Activated naive CD8-positive, alpha-beta T cell treated with anti-CD3 and anti-CD28 coated beads for 36 hours (primary cell): ENCODE results near the gene ITM2C. TPM values are rescaled to one million over a fixed set of nuclear protein-coding genes. Genes with fewer than 3 reads are reported as not detected.

Experiments
- DNase-seq: peaks from one replicate; pipeline ENCODE4 v3.0.0; 2021
- H3K27ac Mint-ChIP-seq: one replicate; pipeline ENCODE4 v1.8.0; 2022; ENCODE audit warnings: mild to moderate bottlenecking, moderate library complexity, mixed read lengths
- H3K27me3 Mint-ChIP-seq: one replicate; pipeline ENCODE4 v1.8.0; 2022; ENCODE audit warnings: mild to moderate bottlenecking, mixed read lengths
- H3K36me3 Mint-ChIP-seq: one replicate; pipeline ENCODE4 v1.8.0; 2021; ENCODE audit warnings: mild to moderate bottlenecking, mixed read lengths
- H3K4me1 Mint-ChIP-seq: one replicate; pipeline ENCODE4 v1.8.0; 2021; ENCODE audit warnings: mixed read lengths
- H3K4me3 Mint-ChIP-seq: one replicate; pipeline ENCODE4 v1.8.0; 2022; ENCODE audit warnings: mild to moderate bottlenecking, moderate library complexity, mixed read lengths
- H3K9me3 Mint-ChIP-seq: one replicate; pipeline ENCODE4 v1.8.0; 2022; ENCODE audit warnings: mixed read lengths
- total RNA-seq, 2 experiments: library from RNA; stranded (reverse); gene quantifications; one replicate each; pipeline ENCODE4 v1.2.3, GENCODE V29; 2021

The ITM2C gene
- total RNA-seq, 2 experiments from 2014 or later = 69.9 to 73.6 TPM

- DNase-seq = no peak
These were observed 48.0 kb downstream of the ITM2C start for GRCh38 chr2:230912724-230913123.

GRCh38 chr2:230913406-230914143 lies 48.8 kb downstream of the ITM2C start:
- H3K36me3 Mint-ChIP-seq = peaks cover 39% of the 10 kb centered on the region

More at GRCh38 chr2:230912724-230913123, 48.0 kb downstream of the ITM2C start:
- Mint-ChIP-seq H3K27me3 (no peaks in the 10 kb centered on the region), H3K4me3 (no peak overlapping the region), H3K4me1 (peaks cover 72% of the 10 kb centered on the region), H3K36me3 (peaks cover 42% of the 10 kb centered on the region), H3K27ac (no peak overlapping the region), H3K9me3 (no peaks in the 10 kb centered on the region)

GRCh38 chr2:230914886-230915285 lies 50.1 kb downstream of the ITM2C start:
- Mint-ChIP-seq H3K27ac (no peak overlapping the region), H3K27me3 (no peaks in the 10 kb centered on the region), H3K9me3 (no peaks in the 10 kb centered on the region), H3K4me3 (no peak overlapping the region), H3K36me3 (peaks cover 28% of the 10 kb centered on the region), H3K4me1 (peaks cover 71% of the 10 kb centered on the region)
- no peak for DNase-seq

More at GRCh38 chr2:230913406-230914143, 48.8 kb downstream of the ITM2C start:
- Mint-ChIP-seq H3K4me3 (no peak overlapping the region), H3K4me1 (peaks cover 75% of the 10 kb centered on the region), H3K27me3 (no peaks in the 10 kb centered on the region), H3K27ac (no peak overlapping the region), H3K9me3 (no peaks in the 10 kb centered on the region)
- DNase-seq = no peak

GRCh38 chr2:230915319-230915718 lies 50.6 kb downstream of the ITM2C start:
- no peaks in the 10 kb centered on the region for H3K9me3 Mint-ChIP-seq
- H3K4me1 Mint-ChIP-seq = peaks cover 72% of the 10 kb centered on the region
- H3K36me3 Mint-ChIP-seq = peaks cover 23% of the 10 kb centered on the region
- no peaks in the 10 kb centered on the region for H3K27me3 Mint-ChIP-seq
- H3K4me3 Mint-ChIP-seq = no peak overlapping the region
- no peak for DNase-seq
- H3K27ac Mint-ChIP-seq = peak overlapping the region; percentile 61

DNA sequence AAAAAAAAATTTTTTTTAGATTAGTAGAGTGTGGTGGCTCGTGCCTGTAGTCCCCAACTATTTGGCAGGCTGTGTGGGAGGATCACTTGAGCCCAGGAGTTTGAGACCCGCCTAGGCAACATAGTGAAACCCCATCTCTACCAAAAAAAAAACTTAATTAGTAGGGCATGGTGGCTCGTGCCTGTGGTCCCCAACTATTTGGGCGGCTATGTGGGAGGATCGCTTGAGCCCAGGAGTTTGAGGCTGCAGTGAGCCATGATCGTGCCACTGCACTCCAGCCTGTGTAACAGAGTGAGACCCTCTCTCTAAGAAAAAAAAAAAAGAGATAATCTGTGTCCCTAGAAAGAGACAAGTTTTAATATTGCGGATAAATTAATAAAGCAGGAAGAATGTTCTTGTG lies 51.5 kb downstream of the ITM2C start:
- DNase-seq = no peak
- H3K36me3 Mint-ChIP-seq = peaks cover 14% of the 10 kb centered on the region
- H3K9me3 Mint-ChIP-seq = no peaks in the 10 kb centered on the region
- H3K27ac Mint-ChIP-seq = peak overlapping the region; percentile 61
- H3K4me3 Mint-ChIP-seq = no peak overlapping the region
- no peaks in the 10 kb centered on the region for H3K27me3 Mint-ChIP-seq
- H3K4me1 Mint-ChIP-seq = peaks cover 72% of the 10 kb centered on the region

DNA sequence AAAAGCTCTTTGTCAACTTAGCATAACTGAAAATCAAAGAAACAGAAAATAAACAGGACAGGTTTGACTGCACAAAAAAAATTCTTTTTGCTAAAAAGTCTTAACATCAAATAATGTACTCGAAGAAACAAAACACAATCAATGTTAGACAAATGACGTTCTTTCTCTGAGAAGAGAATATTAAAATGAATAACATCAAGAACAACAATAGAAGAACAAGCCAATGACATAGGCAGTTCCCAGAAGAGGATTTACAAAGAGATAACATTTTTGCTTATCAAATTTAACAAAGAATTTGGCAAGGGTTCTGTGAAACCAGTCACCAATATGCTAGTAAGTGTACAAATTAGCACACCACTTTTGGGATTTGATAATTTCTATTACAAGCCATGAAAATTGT lies 54.5 kb downstream of the ITM2C start:
- no peaks in the 10 kb centered on the region for H3K27me3 Mint-ChIP-seq
- no peaks in the 10 kb centered on the region for H3K9me3 Mint-ChIP-seq
- DNase-seq = no peak
- peaks cover 86% of the 10 kb centered on the region for H3K4me1 Mint-ChIP-seq
- H3K4me3 Mint-ChIP-seq = peak overlapping the region; percentile 69
- H3K36me3 Mint-ChIP-seq = peaks cover 28% of the 10 kb centered on the region
- H3K27ac Mint-ChIP-seq = peak overlapping the region; percentile 90

DNA sequence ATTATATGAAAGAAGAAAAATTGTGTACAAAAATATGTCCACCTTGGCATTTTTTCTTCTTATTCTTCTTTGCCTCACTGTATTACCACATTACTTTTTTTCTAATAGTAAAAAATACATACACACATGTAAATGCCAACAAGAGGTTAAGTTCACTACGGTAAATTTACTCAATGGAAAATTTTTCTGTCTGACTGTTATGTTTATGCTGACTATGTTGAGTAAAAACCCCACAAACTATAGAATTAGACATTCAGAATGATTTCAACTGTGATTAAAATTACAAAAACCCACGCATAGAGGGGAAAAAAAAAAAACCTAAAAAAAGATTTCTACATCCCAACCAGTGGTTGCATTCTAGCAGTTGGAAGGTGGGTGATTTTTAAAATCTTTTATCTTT lies 54.9 kb downstream of the ITM2C start:
- peak overlapping the region; percentile 90 for H3K27ac Mint-ChIP-seq
- peaks cover 29% of the 10 kb centered on the region for H3K36me3 Mint-ChIP-seq
- no peaks in the 10 kb centered on the region for H3K27me3 Mint-ChIP-seq

DNA sequence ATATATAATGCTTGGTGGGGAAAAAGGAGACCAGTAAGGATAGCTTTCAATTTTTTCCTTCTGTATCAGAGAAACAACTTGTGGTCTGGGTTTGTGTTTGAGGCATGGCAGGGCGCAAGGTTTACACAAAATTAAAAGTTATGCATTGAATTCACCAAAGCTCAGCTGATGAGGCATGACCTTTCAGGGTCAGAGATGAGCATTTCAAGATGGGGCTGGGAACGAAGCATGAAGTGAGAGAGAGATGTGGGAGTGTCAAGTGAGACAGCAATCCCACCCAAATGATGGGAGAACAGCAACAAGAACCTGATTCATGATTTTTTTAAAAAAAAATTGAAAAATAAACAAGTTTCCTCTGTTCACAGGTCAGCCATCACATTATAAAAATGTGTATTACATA lies 55.4 kb downstream of the ITM2C start:
- no peak for DNase-seq
- peaks cover 26% of the 10 kb centered on the region for H3K36me3 Mint-ChIP-seq
- H3K4me3 Mint-ChIP-seq = peak overlapping the region; percentile 69
- peaks cover 88% of the 10 kb centered on the region for H3K4me1 Mint-ChIP-seq
- H3K27ac Mint-ChIP-seq = peak overlapping the region; percentile 90
- no peaks in the 10 kb centered on the region for H3K27me3 Mint-ChIP-seq
- H3K9me3 Mint-ChIP-seq = no peaks in the 10 kb centered on the region

More for the DNA sequence above, 54.9 kb downstream of the ITM2C start:
- Mint-ChIP-seq H3K9me3 (no peaks in the 10 kb centered on the region), H3K4me3 (peak overlapping the region; percentile 69), H3K4me1 (peaks cover 88% of the 10 kb centered on the region)
- DNase-seq = no peak

DNA sequence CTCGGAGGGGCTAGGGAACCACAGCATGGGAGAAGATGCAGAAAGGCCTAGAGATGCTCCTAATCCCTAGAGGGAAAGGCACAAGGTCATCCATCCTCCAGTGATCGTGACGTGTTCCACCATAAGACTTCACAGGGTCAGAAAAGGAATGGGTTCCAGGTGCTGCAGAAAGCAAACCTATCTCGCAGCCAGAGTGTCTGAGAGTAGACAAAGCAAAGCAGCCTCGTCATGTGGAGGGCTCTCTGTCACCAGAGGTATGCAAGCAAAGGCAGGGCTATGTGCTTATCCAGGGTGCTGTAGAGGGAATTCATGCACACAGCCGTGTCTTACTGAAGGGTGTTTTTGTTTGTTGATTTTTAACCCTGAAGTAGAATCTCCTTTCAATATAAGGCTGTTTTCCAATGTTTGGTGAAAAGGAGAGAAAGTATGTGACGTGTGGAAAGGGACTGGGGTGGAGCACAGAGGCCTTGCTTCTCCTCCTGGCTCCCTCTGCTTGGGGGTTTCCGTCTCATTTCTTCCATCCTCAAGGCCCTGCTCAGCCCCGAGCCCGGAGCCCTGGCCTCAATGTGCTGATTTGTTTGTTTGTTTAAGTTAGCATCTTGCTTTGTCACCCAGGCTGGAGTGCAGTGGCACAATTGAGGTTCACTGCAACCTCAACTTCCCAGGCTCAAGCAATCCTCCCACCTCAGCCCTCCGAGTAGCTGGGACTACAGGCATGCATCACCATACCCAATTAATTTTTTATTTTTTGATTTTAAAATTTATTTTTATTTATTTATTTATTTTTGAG lies 57.3 kb downstream of the ITM2C start:
- Mint-ChIP-seq H3K36me3 (peaks cover 21% of the 10 kb centered on the region), H3K27ac (peak overlapping the region; percentile 58), H3K9me3 (no peaks in the 10 kb centered on the region), H3K4me1 (peaks cover 80% of the 10 kb centered on the region), H3K27me3 (no peaks in the 10 kb centered on the region), H3K4me3 (peak overlapping the region; percentile 69)
- no peak for DNase-seq

GRCh38 chr2:230922951-230923717 lies 58.4 kb downstream of the ITM2C start:
- peak overlapping the region; percentile 99 for H3K27ac Mint-ChIP-seq
- H3K27me3 Mint-ChIP-seq = no peaks in the 10 kb centered on the region
- H3K36me3 Mint-ChIP-seq = peaks cover 23% of the 10 kb centered on the region
- DNase-seq = peak; percentile 42
- H3K9me3 Mint-ChIP-seq = no peaks in the 10 kb centered on the region
- H3K4me1 Mint-ChIP-seq = peaks cover 83% of the 10 kb centered on the region
- H3K4me3 Mint-ChIP-seq = peak overlapping the region; percentile 88

DNA sequence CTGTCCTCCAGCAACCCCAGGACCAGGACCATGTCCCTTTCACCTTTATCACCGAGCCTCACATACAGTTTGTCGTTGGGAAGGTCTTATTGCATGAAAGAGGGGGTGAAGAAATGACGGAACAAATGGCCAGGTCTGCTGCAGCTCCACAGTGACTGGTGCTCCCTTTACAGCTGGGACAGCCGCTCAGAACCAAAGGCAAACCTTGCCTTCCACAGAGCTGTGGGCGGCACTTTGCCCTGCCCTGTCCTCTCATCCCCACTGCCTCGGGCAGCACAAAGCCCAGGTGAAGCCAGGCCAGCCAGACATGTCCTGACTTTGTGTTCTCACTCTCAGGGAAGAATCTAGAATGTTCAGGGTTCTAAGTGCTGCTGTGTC lies 59.3 kb downstream of the ITM2C start:
- Mint-ChIP-seq H3K27me3 (no peaks in the 10 kb centered on the region), H3K9me3 (no peaks in the 10 kb centered on the region), H3K27ac (peak overlapping the region; percentile 99)

DNA sequence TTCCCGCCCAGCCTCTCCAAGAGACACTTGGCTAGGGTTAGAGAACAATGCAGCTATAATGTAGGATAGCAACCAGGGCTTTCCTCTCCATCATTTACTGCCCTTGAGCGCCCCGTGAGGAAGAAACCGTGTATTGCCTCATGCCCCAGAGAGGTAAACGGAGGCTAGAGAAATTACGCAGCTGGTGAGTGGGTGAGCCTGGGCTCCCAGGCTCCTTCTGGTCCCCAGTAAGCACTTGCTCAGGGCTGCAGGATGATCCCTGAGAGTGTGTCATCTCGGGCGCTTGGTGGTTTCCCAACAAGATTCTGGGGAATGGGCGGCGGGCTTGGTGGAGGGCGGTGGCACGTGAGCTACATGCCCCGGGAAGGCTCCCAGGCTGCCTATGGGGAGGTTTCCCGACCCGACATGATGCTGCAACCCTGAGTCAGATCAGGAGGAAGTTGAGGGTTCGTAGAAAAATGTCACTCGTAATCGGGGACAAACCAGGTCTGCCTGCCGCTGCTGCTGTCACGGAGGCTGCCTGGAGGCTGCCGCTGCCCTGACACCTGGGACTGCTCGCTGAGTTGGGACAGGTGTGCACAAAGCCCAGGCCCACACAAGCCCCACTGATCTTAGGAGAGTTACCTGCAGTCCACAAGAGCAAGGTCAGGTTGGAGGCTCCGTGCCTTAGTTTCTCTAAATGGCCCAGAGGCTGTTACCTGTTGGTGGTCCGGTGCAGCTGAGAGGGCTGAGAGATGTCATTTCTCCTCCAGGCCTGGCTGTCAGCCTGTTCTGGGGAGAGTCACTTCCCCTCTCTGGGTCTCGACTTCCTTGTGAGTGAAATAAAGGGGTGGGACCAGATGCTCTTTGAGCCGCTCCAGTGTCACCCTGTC lies 60.0 kb downstream of the ITM2C start, which contains the start of gene GPR55:
GPR55 (minus strand) TSS at position 773 of the 872 bp plus-strand sequence. CDS start 14,280 bp downstream, outside the sequence.
- Mint-ChIP-seq H3K9me3 (no peaks in the 10 kb centered on the region), H3K4me3 (peak within 1 kb of the TSS; percentile 88), H3K27ac (peak within 1 kb of the TSS; percentile 99), H3K27me3 (no peaks in the 10 kb centered on the region), H3K36me3 (peaks cover 23% of the 10 kb centered on the region), H3K4me1 (peaks cover 74% of the 10 kb centered on the region)
- DNase-seq = peak; percentile 75

More for the DNA sequence above, 59.3 kb downstream of the ITM2C start:
- Mint-ChIP-seq H3K4me3 (peak overlapping the region; percentile 88), H3K36me3 (peaks cover 23% of the 10 kb centered on the region), H3K4me1 (peaks cover 78% of the 10 kb centered on the region)
- DNase-seq = no peak

DNA sequence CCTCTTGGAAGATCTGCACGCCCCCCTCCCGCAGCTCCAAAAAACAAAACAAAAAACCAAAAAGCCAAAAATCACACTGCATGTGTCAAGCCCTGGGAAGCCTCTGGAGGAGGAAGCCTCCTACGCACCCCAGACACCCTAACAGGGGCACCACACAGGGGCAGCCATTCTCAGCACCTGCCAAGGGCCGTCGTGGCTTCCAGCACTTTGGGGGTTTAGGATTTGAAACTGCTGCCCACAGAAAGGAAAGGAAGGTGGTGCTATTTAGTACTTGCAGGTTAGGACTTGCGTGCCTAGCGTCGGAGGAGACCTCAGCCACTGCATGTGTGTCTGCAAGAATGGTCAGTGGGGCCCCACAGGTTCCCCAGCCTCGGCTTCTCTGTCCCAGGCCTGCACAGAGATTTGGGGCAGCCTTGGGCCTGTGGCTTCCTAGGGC lies 60.7 kb downstream of the ITM2C start:
- Mint-ChIP-seq H3K4me1 (peaks cover 72% of the 10 kb centered on the region), H3K36me3 (peaks cover 23% of the 10 kb centered on the region)
- DNase-seq = peak; percentile 72

More for the DNA sequence above, 60.7 kb downstream of the ITM2C start:
- no peaks in the 10 kb centered on the region for H3K9me3 Mint-ChIP-seq
- H3K4me3 Mint-ChIP-seq = peak overlapping the region; percentile 88
- no peaks in the 10 kb centered on the region for H3K27me3 Mint-ChIP-seq
- peak overlapping the region; percentile 99 for H3K27ac Mint-ChIP-seq
